GM18505 (cell line): ENCODE results near the gene FRMPD1.

Experiments used
- ATAC-seq: cut with Tn5 transposase; IDR thresholded peaks from one replicate; pipeline ENCODE4 v1.9.1; 2021; ENCODE audit not compliant: unreplicated experiment
- POLR2A ChIP-seq: IDR thresholded peaks from 4 replicates; pipeline ENCODE4 v1.6.1; 2011; ENCODE audit warnings: borderline replicate concordance; ENCODE audit not compliant: insufficient read depth, insufficient read length; ENCODE audit errors: extremely low read depth

Gene FRMPD1

GRCh38 chr9:37679649-37680402 is 29.1 kb downstream of the FRMPD1 start:
- no peak for ATAC-seq
- no peak for TF ChIP-seq POLR2A

GRCh38 chr9:37682951-37683350 is 32.2 kb downstream of the FRMPD1 start:
- TF ChIP-seq POLR2A = no peak
- no peak for ATAC-seq

- ATAC-seq = no peak
- TF ChIP-seq POLR2A = no peak
Observed at GRCh38 chr9:37683531-37684371, 33.0 kb downstream of the FRMPD1 start.

GRCh38 chr9:37692622-37693221 is 42.0 kb downstream of the FRMPD1 start:
- ATAC-seq = no peak
- no peak for TF ChIP-seq POLR2A

DNA sequence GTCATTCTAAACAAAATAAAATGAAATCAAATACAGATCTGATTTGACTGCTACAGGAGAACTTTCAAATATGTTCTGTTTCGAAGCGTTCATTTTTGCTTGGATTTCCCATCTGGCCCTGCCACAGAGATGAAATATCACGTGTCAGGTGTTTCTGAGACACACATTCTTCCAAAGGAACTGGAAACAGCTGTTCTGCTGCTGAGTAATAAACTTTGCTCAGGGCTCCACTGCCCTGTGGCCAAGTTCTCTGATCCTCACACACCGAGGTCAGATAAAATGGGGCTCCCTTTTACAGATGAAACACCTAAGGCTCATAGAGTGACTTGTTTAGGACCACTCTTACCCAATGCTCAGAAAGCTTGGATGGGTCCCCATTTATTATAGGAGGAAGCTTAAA is 42.5 kb downstream of the FRMPD1 start:
- no peak for TF ChIP-seq POLR2A

DNA sequence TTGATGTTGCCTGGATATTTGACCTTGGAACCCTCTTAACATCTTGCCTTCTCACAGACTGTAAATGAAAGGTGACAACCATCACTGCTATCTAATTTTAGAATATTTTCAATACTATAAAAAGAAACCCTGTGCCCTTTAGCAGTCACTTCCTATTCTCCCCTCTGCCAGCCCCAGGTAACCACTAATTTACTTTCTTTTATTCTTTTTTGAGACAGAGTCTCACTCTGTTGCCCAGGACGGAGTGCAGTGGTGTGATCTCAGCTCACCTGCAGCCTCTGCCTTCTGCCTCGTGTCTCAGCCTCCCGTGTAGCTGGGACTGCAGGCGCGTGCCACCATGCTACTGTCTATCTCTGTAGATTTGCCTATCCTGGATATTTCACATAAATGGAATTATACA is 43.6 kb downstream of the FRMPD1 start:
- ATAC-seq = no peak
- no peak for TF ChIP-seq POLR2A

More for the DNA sequence above, 42.5 kb downstream of the FRMPD1 start:
- ATAC-seq = no peak

DNA sequence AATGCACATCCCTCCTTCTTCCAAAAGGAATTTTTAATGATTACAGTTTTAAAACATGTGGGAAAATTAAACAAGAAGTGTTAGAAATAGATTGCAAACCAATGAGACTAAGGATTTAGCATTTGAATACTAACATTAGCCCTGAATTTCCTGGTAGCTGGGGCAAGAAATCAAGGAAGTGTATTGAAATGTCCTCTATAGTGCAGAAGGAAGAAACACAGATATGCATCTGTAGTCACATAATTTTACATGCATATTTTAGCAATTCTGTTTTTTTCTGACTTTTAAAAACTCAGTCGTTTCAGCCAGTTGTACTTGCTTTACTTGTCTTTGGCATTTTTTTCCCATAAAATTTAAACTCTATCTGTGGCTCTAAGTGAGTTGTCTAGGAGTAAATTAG is 45.8 kb downstream of the FRMPD1 start:
- no peak for TF ChIP-seq POLR2A
- no peak for ATAC-seq

GRCh38 chr9:37700131-37700530 is 49.4 kb downstream of the FRMPD1 start:
- no peak for ATAC-seq
- no peak for TF ChIP-seq POLR2A

DNA sequence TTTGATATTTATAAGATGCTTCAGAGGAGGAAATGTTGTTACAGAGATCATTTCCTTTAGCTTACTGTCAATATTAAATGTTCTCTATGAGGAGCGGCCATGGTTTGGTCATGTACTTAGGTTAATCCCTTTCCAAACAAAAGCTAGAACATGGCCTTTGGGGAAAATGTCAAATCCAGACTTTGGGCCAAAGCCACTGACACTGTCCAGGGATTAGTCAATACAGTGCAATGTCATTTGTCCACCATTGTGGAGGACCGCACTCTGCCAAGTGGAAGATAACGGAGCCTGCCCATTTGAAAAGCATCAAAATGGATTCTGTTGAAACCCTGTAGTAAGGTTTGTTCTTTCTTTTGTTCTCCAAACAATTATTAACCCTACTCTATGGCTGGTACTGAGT is 50.1 kb downstream of the FRMPD1 start:
- no peak for TF ChIP-seq POLR2A

DNA sequence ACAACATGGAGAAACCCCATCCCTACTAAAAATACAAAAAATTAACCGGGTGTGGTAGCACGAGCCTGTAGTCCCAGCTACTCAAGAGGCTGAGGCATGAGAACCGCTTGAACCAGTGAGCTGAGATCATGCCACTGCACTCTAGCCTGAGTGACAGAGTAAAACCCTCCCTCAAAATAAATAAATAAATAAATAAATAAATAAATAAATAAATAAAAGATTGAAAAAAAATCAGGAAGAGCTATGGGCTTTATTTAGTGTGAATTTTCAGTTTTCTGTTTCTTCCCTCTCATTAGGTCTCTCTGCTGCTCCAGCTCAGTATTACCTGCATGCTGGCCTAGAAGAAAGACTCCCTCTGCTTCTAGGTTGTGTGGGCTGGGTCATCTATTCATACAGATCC is 55.0 kb downstream of the FRMPD1 start:
- ATAC-seq = no peak
- no peak for TF ChIP-seq POLR2A

More for the DNA sequence above, 50.1 kb downstream of the FRMPD1 start:
- no peak for ATAC-seq

DNA sequence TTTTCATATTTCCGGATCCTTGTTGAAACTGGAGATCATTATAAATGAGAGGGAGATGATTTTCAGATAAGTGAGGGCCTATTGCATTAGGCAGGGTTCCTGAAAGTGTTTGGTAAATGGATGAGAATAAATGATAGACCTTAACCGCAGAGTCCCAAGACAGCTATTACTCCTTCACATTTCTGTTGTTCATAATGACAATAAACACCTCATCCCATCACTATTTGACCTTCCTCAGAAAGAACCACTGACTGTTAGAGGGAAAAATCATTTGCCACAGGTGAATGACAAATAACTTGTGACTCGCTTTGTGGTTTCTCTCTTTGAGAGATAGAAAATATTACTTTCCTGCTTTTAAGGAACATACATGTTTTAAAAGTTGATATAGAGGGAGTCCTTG is 55.5 kb downstream of the FRMPD1 start:
- TF ChIP-seq POLR2A = no peak
- ATAC-seq = no peak

- ATAC-seq = no peak
- no peak for TF ChIP-seq POLR2A
Observed at GRCh38 chr9:37707748-37708147, 57.0 kb downstream of the FRMPD1 start.

DNA sequence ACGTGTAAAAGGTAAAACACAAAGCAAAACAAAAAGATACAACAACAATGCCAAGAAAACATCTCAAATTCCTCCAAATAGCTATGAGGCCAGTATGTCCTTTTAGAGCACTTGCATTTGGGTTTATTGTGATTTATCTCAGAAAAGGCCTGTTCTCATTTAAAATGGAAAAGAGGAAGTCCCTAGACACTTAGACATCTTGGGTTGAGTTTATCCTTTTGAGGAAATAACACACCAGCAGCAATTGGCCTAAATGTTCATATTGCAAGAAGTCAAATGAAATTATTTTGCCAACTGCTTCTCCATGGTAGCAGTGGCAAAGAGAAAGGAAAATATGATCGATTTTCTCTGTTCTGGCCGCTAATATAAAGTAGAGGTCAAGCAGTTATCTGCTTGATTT is 59.3 kb downstream of the FRMPD1 start:
- no peak for TF ChIP-seq POLR2A
- no peak for ATAC-seq

GRCh38 chr9:37715260-37715659 is 64.5 kb downstream of the FRMPD1 start:
- TF ChIP-seq POLR2A = no peak
- no peak for ATAC-seq

DNA sequence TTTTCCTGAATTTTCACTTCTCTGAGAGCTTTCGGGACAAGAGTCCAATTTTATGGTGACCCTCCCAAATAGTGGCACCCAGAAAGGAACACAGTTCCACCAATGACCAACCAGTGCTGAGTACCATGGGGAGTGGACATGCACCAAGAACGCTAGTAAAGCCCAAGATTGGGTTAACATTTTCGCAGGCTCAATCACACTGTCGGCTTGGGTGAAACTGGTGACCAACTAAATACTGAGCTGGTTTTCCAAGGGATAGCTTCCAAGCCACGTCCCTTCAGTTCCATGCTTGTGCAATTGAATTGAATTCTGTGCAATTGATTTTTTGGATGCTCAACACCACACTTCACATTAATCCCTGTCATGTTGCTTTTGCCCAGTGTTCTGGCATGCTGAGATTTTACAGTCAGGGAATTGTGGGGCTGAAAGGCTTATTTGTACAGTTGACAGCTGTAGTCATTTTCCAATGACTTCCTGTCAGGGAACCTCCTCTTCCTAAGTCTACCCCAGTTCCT is 65.3 kb downstream of the FRMPD1 start:
- no peak for TF ChIP-seq POLR2A
- no peak for ATAC-seq
